Fibroblast of lung (primary cell): Measurements from ENCODE around the gene POLR1G. TPM values are rescaled to one million over a fixed set of nuclear protein-coding genes. Genes with fewer than 3 reads are reported as not detected.

Experiments
- DNase-seq, 2 donors: peaks; one replicate each; pipeline versions ENCODE4 v3.0.0 to v3.0.0-alpha.2; 2010; ENCODE audit warnings: low read depth in 2 of 2
- H2AFZ ChIP-seq: 2 replicates; pipeline ENCODE4 v1.5.1; 2012; ENCODE audit warnings: low read length, control low read depth, inconsistent platforms
- H3K27ac ChIP-seq: 2 replicates; pipeline ENCODE4 v1.5.1; 2011; ENCODE audit warnings: low read length, control low read depth; ENCODE audit not compliant: insufficient read depth
- H3K27me3 ChIP-seq: 2 replicates; pipeline ENCODE4 v1.5.1; 2011; ENCODE audit warnings: mild to moderate bottlenecking, low read length; ENCODE audit not compliant: control insufficient read depth, insufficient read depth
- H3K36me3 ChIP-seq: 2 replicates; pipeline ENCODE4 v1.5.1; 2011; ENCODE audit warnings: low read length; ENCODE audit not compliant: control insufficient read depth, insufficient read depth
- H3K4me1 ChIP-seq: 2 replicates; pipeline ENCODE4 v1.5.1; 2011; ENCODE audit warnings: low read length; ENCODE audit not compliant: control insufficient read depth, insufficient read depth; ENCODE audit errors: extremely low read depth
- H3K4me2 ChIP-seq: 2 replicates; pipeline ENCODE4 v1.5.1; 2011; ENCODE audit warnings: low read length, control low read depth; ENCODE audit not compliant: insufficient read depth; ENCODE audit errors: extremely low read depth
- H3K4me3 ChIP-seq, 4 experiments: fragments of 200-600 bp in 1 of 4; sonication (generic) in 1 of 4; replicated peaks in 1 of 4; 2 replicates each; pipeline ENCODE4 v1.5.1; 2011 to 2016; ENCODE audit warnings: low read length in 4 of 4, low read depth in 3 of 4, mild to moderate bottlenecking in 3 of 4, control low read depth in 2 of 4, inconsistent platforms in 1 of 4, mixed read lengths in 1 of 4; ENCODE audit not compliant: insufficient read depth in 1 of 4; ENCODE audit errors: control extremely low read depth in 1 of 4
- H3K79me2 ChIP-seq: 2 replicates; pipeline ENCODE4 v1.5.1; 2012; ENCODE audit warnings: mild to moderate bottlenecking, low read length, inconsistent platforms; ENCODE audit not compliant: control insufficient read depth, insufficient read depth
- H3K9ac ChIP-seq: 2 replicates; pipeline ENCODE4 v1.5.1; 2011; ENCODE audit warnings: mild to moderate bottlenecking, low read length, control low read depth; ENCODE audit not compliant: insufficient read depth
- H3K9me3 ChIP-seq: 2 replicates; pipeline ENCODE4 v1.5.1; 2012; ENCODE audit warnings: low read depth, low read length; ENCODE audit not compliant: control insufficient read depth, insufficient read depth
- H4K20me1 ChIP-seq: 2 replicates; pipeline ENCODE4 v1.5.1; 2011; ENCODE audit warnings: low read length; ENCODE audit not compliant: control insufficient read depth, insufficient read depth; ENCODE audit errors: extremely low read depth
- EZH2 ChIP-seq: IDR thresholded peaks from 2 replicates; pipeline ENCODE4 v1.5.1; 2012; ENCODE audit warnings: low read length, control low read depth, mild to moderate bottlenecking; ENCODE audit errors: missing control alignments
- polyA plus RNA-seq, 2 donors: library from polyadenylated mRNA; depleted of rRNA in 1 of 2; stranded (reverse) in 1 of 2; unstranded in 1 of 2; fragments of >200 nt; gene quantifications; 2 replicates each; pipeline ENCODE4 v1.2.1, GENCODE V29; 2011 to 2012; ENCODE audit warnings: missing spikeins in 1 of 2
- total RNA-seq: library from RNA; depleted of rRNA; stranded (reverse); fragments of >200 nt; gene quantifications from 2 replicates; pipeline ENCODE4 v1.2.1, GENCODE V29; 2014
- TF ChIP-seq, protein P1 (sequence below), 2 donors: IDR thresholded peaks in 1 of 2; conservative IDR thresholded peaks in 1 of 2; 1 replicate in 1 of 2; 2 replicates in 1 of 2; pipeline ENCODE4 v1.5.1; 2011 to 2012; ENCODE audit warnings: low read length in 2 of 2, control low read depth in 1 of 2, inconsistent platforms in 1 of 2, low read depth in 1 of 2, mild to moderate bottlenecking in 1 of 2

POLR1G gene
- total and polyA plus RNA-seq, 2 donors (not counting 1 experiment from before 2014, with no cell fraction given) = 3.6 to 4.7 TPM

DNA sequence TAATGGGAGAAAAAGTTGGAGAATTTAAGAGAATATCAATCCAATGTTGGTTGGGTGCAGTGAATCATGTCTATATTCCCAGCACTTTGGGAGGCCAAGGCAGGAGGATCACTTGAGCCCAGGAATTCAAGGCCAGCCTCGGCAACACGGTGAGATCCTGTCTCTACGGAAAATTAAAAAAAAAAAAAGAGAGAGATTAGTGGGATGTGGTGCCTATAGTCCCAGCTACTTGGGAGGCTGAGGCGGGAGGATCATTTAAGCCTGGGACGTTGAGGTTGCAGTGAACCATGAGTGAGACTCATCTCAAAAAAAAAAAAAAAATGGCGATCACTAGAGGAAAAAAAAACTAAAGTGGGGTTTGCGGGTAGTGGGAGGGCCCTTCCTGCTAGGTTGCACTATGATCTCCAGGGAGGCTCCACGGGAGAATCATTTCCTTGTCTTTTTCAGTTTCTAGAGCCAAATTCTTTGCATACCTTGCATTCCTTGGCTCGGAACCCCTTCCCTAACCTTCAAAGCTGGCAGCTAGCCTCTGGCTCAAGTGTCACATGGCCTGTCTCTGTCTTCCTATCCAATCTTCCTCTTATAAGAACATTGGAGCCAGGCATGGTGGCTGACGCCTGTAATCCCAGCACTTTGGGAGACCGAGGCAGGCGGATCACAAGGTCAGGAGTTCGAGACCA lies 30.3 kb upstream of the POLR1G start:
- H2AFZ ChIP-seq = no peak overlapping the region
- H3K9me3 ChIP-seq = no peaks in the 10 kb centered on the region
- TF ChIP-seq, protein P1, sequence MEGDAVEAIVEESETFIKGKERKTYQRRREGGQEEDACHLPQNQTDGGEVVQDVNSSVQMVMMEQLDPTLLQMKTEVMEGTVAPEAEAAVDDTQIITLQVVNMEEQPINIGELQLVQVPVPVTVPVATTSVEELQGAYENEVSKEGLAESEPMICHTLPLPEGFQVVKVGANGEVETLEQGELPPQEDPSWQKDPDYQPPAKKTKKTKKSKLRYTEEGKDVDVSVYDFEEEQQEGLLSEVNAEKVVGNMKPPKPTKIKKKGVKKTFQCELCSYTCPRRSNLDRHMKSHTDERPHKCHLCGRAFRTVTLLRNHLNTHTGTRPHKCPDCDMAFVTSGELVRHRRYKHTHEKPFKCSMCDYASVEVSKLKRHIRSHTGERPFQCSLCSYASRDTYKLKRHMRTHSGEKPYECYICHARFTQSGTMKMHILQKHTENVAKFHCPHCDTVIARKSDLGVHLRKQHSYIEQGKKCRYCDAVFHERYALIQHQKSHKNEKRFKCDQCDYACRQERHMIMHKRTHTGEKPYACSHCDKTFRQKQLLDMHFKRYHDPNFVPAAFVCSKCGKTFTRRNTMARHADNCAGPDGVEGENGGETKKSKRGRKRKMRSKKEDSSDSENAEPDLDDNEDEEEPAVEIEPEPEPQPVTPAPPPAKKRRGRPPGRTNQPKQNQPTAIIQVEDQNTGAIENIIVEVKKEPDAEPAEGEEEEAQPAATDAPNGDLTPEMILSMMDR (conservative IDR thresholded peaks at IDR 0.05 in 1 of 2, IDR thresholded peaks at IDR 0.05 in 1 of 2; ENCODE audit: low read depth in 1 of 2, low read length in 2 of 2) = no peak
- TF ChIP-seq EZH2 = no peak
- H3K4me2 ChIP-seq = peak overlapping the region; percentile 44
- peak overlapping the region; percentile 70 for H3K27ac ChIP-seq
- peaks cover 10% of the 10 kb centered on the region for H3K4me1 ChIP-seq
- peak; percentile 73 to 96 for DNase-seq
- no peak overlapping the region for H3K4me3 ChIP-seq
- H3K9ac ChIP-seq = no peak overlapping the region
- H3K27me3 ChIP-seq = no peaks in the 10 kb centered on the region
- no peaks in the 10 kb centered on the region for H3K36me3 ChIP-seq
- H3K79me2 ChIP-seq = no peaks in the 10 kb centered on the region
- no peaks in the 10 kb centered on the region for H4K20me1 ChIP-seq

DNA sequence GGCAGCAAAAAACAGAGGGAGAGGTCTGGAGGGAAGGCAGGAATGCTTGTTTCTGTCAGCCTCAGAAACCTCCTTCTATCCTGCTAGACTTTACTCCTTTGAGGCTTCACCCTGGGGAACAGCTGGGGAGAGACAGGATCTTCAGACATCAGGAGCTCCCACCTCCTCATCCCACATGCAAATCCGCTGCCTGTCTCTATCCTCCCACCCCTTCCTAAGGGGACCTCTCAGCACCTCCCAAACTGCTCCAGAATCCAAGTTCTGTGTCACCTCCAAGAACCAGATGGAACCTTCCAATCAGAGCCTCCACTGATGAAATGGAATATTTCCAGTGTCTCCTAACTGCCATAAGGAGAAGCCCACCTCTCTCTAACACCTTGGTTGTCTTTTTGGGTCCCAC lies 26.3 kb upstream of the POLR1G start:
- DNase-seq = no peak
- Histone ChIP-seq H3K9ac (peak overlapping the region; percentile 16), H3K4me3 (no peak overlapping the region), H3K4me1 (peaks cover 10% of the 10 kb centered on the region), H3K27me3 (no peaks in the 10 kb centered on the region), H3K36me3 (no peaks in the 10 kb centered on the region), H3K27ac (peak overlapping the region; percentile 47), H2AFZ (peak overlapping the region; percentile 55), H4K20me1 (no peaks in the 10 kb centered on the region), H3K79me2 (no peaks in the 10 kb centered on the region), H3K9me3 (no peaks in the 10 kb centered on the region), H3K4me2 (no peak overlapping the region)
- TF ChIP-seq EZH2 = no peak
- TF ChIP-seq, protein P1 (conservative IDR thresholded peaks at IDR 0.05 in 1 of 2, IDR thresholded peaks at IDR 0.05 in 1 of 2; ENCODE audit: low read depth in 1 of 2, low read length in 2 of 2) = no peak

DNA sequence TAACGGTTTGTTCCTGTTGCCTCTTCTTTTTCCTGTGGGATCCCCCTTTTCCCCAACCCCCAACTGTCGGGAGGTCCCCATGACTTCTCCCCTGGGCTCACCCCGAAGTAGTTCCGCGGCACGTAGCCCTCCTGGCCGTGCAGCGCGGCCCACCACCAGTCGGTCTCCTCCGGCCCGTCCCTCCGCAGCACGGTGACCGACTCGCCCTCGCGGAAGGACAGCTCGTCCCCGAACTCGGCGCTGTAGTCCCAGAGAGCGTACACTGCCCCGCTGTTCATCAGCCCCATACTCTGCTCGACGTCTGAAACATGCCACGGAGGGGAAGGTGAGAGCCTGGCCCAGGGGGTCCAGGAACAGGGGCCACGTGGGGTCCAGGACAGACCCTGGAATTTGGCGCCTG lies 24.0 kb upstream of the POLR1G start:
- Histone ChIP-seq H3K27me3 (no peaks in the 10 kb centered on the region), H3K9me3 (no peaks in the 10 kb centered on the region), H3K36me3 (no peaks in the 10 kb centered on the region), H3K4me2 (no peak overlapping the region), H2AFZ (no peak overlapping the region), H4K20me1 (no peaks in the 10 kb centered on the region), H3K4me1 (peaks cover 6% of the 10 kb centered on the region), H3K27ac (no peak overlapping the region), H3K4me3 (no peak overlapping the region), H3K9ac (no peak overlapping the region), H3K79me2 (no peaks in the 10 kb centered on the region)
- DNase-seq = no peak
- TF ChIP-seq, protein P1 (conservative IDR thresholded peaks at IDR 0.05 in 1 of 2, IDR thresholded peaks at IDR 0.05 in 1 of 2; ENCODE audit: low read depth in 1 of 2, low read length in 2 of 2) = no peak
- no peak for TF ChIP-seq EZH2
